ENCODE results near the gene MGME1.

GRCh38 chr20:17964632-17965031, 4.2 kb upstream of the MGME1 start:
- TF ChIP-seq EZH2 (IDR thresholded peaks at IDR 0.05; ENCODE audit: insufficient read depth, low read length) (no peak), CTCF (IDR thresholded peaks at IDR 0.05; ENCODE audit: insufficient read depth, low read depth, low read length) (no peak)
